GM23338 (cell line): ENCODE data around the gene STEEP1. TPM values are rescaled to one million over a fixed set of nuclear protein-coding genes. Genes with fewer than 3 reads are reported as not detected.

Source experiments
- ATAC-seq: fragments of 200-7000 bp; cut with Tn5 transposase; 3 replicates; pipeline ENCODE4 v1.9.1; 2020
- DNase-seq: peaks from one replicate; pipeline ENCODE4 v3.0.0-alpha.2; 2015; ENCODE audit warnings: low spot score
- H2AFZ ChIP-seq: fragments of 200-600 bp; sonication (generic); 2 replicates; pipeline ENCODE4 v1.8.0; 2016; ENCODE audit warnings: antibody characterized with exemption, mild to moderate bottlenecking, moderate library complexity
- H3F3A ChIP-seq: fragments of 200-600 bp; sonication (generic); replicated peaks from 2 replicates; pipeline ENCODE4 v1.8.0; 2017; ENCODE audit warnings: antibody characterized with exemption, mixed run types, low read depth
- H3K27ac ChIP-seq: fragments of 200-600 bp; sonication (generic); 2 replicates; pipeline ENCODE4 v1.6.1; 2016; ENCODE audit warnings: low read depth
- H3K27me3 ChIP-seq: fragments of 200-600 bp; sonication (generic); 2 replicates; pipeline ENCODE4 v1.8.0; 2016; ENCODE audit warnings: mild to moderate bottlenecking, mixed run types, moderate library complexity; ENCODE audit not compliant: insufficient read depth
- H3K36me3 ChIP-seq: fragments of 200-600 bp; sonication (generic); 2 replicates; pipeline ENCODE4 v1.8.0; 2016; ENCODE audit warnings: mild to moderate bottlenecking; ENCODE audit not compliant: insufficient read depth
- H3K4me1 ChIP-seq: fragments of 200-600 bp; sonication (generic); 2 replicates; pipeline ENCODE4 v1.8.0; 2016; ENCODE audit warnings: mild to moderate bottlenecking, moderate library complexity; ENCODE audit not compliant: insufficient read depth
- H3K4me2 ChIP-seq: fragments of 200-600 bp; sonication (generic); 2 replicates; pipeline ENCODE4 v1.7.1; 2017; ENCODE audit warnings: mixed run types
- H3K4me3 ChIP-seq: fragments of 200-600 bp; sonication (generic); 2 replicates; pipeline ENCODE4 v1.6.1; 2016; ENCODE audit warnings: mixed run types
- H3K79me2 ChIP-seq: fragments of 200-600 bp; sonication (generic); replicated peaks from 2 replicates; pipeline ENCODE4 v1.8.0; 2017; ENCODE audit warnings: mild to moderate bottlenecking; ENCODE audit not compliant: insufficient read depth
- H3K9me2 ChIP-seq: fragments of 200-600 bp; sonication (generic); 2 replicates; pipeline ENCODE4 v1.8.0; 2017; ENCODE audit not compliant: insufficient read depth
- H4K20me1 ChIP-seq: fragments of 200-600 bp; sonication (generic); replicated peaks from 2 replicates; pipeline ENCODE4 v1.8.0; 2017; ENCODE audit warnings: mild to moderate bottlenecking; ENCODE audit not compliant: insufficient read depth
- H3K27ac Mint-ChIP-seq: 2 replicates; pipeline ENCODE4 v1.8.0; 2020; ENCODE audit warnings: inconsistent platforms, mild to moderate bottlenecking, moderate library complexity, mixed read lengths
- H3K27me3 Mint-ChIP-seq: 3 replicates; pipeline ENCODE4 v1.8.0; 2022; ENCODE audit warnings: low read depth, mild to moderate bottlenecking, moderate library complexity, mixed read lengths, inconsistent platforms; ENCODE audit not compliant: insufficient read depth, poor library complexity
- H3K36me3 Mint-ChIP-seq: 3 replicates; pipeline ENCODE4 v1.8.0; 2021; ENCODE audit warnings: low read depth, mild to moderate bottlenecking, inconsistent platforms, moderate library complexity, mixed read lengths
- H3K4me1 Mint-ChIP-seq: 3 replicates; pipeline ENCODE4 v1.8.0; 2020; ENCODE audit warnings: mild to moderate bottlenecking, inconsistent platforms, mixed read lengths
- H3K4me3 Mint-ChIP-seq: 3 replicates; pipeline ENCODE4 v1.8.0; 2021; ENCODE audit warnings: moderate library complexity, mild to moderate bottlenecking, inconsistent platforms, mixed read lengths
- H3K9me3 Mint-ChIP-seq: 3 replicates; pipeline ENCODE4 v1.8.0; 2020; ENCODE audit warnings: moderate library complexity, mild to moderate bottlenecking, inconsistent platforms, mixed read lengths
- CREB1 ChIP-seq: fragments of 250-450 bp; sonication (Bioruptor Pico); IDR thresholded peaks from 2 replicates; pipeline ENCODE4 v1.5.0; 2020; ENCODE audit warnings: low read depth, mild to moderate bottlenecking, moderate library complexity
- EZH2 ChIP-seq: fragments of 200-600 bp; sonication (generic); IDR thresholded peaks from one replicate; pipeline ENCODE4 v1.8.0; 2017; ENCODE audit warnings: antibody characterized with exemption, mild to moderate bottlenecking, low read depth; ENCODE audit not compliant: unreplicated experiment
- JUNB ChIP-seq: IDR thresholded peaks from one replicate; pipeline ENCODE4 v1.6.1; 2016; ENCODE audit warnings: antibody characterized with exemption; ENCODE audit not compliant: unreplicated experiment
- POLR2AphosphoS5 ChIP-seq: IDR thresholded peaks from 2 replicates; pipeline ENCODE4 v1.6.1; 2016; ENCODE audit warnings: antibody characterized with exemption, low read depth
- long read RNA-seq: library from polyadenylated mRNA; unstranded; transcript quantifications from one replicate; pipeline ENCODE4 v2.0.0, GENCODE V29; 2020; ENCODE audit not compliant: unreplicated experiment
- polyA plus RNA-seq: library from polyadenylated mRNA; unstranded; fragments of >200 nt; fragmentation: Nextera tagmentation; extraction: Ambion mirVana; gene quantifications from 2 replicates; pipeline ENCODE4 v1.2.1, GENCODE V29; 2016
- total RNA-seq: library from RNA; depleted of rRNA; stranded (reverse); fragments of >200 nt; shearing (Covaris generic); gene quantifications from 2 replicates; pipeline ENCODE4 v1.2.3, GENCODE V29; 2014; rRNA removed
- TF ChIP-seq, protein P1 (sequence below): fragments of 250-450 bp; sonication (Bioruptor Pico); IDR thresholded peaks from 2 replicates; pipeline ENCODE4 v1.5.0; 2020; ENCODE audit warnings: mild to moderate bottlenecking, moderate library complexity

The STEEP1 gene
- total RNA-seq (42.3 and 44.3 TPM in 2 replicates), polyA plus RNA-seq (15.9 and 16.6 TPM in 2 replicates)
- long read RNA-seq, partial matches to known transcripts = 0 of 2 reads
- long read RNA-seq, other reads (novel, unspliced or antisense) = 0 of 2 reads

DNA sequence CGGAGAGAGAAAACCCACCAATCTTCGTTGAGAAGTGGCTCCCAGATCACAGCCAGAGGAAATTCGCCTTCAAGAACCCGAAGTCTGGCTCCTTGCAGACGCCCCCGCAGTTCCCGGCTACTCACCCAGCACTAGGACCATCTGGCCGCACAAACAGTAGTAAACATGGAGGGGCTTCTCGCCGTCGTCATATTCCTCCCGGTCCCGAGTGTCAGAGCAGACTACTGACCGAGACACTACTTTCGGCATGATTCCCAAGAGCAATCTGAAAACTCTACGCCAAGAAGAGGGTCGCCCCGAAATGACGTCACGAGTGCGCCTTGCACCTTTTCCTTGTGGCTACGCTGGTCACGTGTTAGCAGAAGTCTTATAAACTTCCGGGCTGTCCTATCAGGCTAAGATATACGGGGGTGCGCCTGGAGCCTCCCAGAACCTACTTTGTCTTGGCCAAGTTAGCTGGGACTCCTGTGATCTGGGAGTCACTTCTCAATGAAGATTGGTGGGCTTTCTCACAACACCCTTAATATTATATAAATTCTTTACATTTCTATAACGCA lies at the start of gene STEEP1:
Gene STEEP1, minus strand, starts transcription at position 303 of the 557 bp plus-strand sequence. Its CDS starts 54 bp downstream, at position 249.
- TF ChIP-seq POLR2AphosphoS5 (peak; percentile 62), CREB1 (CRISPR knock-in tag) (peak; percentile 98)
- TF ChIP-seq, protein P1, sequence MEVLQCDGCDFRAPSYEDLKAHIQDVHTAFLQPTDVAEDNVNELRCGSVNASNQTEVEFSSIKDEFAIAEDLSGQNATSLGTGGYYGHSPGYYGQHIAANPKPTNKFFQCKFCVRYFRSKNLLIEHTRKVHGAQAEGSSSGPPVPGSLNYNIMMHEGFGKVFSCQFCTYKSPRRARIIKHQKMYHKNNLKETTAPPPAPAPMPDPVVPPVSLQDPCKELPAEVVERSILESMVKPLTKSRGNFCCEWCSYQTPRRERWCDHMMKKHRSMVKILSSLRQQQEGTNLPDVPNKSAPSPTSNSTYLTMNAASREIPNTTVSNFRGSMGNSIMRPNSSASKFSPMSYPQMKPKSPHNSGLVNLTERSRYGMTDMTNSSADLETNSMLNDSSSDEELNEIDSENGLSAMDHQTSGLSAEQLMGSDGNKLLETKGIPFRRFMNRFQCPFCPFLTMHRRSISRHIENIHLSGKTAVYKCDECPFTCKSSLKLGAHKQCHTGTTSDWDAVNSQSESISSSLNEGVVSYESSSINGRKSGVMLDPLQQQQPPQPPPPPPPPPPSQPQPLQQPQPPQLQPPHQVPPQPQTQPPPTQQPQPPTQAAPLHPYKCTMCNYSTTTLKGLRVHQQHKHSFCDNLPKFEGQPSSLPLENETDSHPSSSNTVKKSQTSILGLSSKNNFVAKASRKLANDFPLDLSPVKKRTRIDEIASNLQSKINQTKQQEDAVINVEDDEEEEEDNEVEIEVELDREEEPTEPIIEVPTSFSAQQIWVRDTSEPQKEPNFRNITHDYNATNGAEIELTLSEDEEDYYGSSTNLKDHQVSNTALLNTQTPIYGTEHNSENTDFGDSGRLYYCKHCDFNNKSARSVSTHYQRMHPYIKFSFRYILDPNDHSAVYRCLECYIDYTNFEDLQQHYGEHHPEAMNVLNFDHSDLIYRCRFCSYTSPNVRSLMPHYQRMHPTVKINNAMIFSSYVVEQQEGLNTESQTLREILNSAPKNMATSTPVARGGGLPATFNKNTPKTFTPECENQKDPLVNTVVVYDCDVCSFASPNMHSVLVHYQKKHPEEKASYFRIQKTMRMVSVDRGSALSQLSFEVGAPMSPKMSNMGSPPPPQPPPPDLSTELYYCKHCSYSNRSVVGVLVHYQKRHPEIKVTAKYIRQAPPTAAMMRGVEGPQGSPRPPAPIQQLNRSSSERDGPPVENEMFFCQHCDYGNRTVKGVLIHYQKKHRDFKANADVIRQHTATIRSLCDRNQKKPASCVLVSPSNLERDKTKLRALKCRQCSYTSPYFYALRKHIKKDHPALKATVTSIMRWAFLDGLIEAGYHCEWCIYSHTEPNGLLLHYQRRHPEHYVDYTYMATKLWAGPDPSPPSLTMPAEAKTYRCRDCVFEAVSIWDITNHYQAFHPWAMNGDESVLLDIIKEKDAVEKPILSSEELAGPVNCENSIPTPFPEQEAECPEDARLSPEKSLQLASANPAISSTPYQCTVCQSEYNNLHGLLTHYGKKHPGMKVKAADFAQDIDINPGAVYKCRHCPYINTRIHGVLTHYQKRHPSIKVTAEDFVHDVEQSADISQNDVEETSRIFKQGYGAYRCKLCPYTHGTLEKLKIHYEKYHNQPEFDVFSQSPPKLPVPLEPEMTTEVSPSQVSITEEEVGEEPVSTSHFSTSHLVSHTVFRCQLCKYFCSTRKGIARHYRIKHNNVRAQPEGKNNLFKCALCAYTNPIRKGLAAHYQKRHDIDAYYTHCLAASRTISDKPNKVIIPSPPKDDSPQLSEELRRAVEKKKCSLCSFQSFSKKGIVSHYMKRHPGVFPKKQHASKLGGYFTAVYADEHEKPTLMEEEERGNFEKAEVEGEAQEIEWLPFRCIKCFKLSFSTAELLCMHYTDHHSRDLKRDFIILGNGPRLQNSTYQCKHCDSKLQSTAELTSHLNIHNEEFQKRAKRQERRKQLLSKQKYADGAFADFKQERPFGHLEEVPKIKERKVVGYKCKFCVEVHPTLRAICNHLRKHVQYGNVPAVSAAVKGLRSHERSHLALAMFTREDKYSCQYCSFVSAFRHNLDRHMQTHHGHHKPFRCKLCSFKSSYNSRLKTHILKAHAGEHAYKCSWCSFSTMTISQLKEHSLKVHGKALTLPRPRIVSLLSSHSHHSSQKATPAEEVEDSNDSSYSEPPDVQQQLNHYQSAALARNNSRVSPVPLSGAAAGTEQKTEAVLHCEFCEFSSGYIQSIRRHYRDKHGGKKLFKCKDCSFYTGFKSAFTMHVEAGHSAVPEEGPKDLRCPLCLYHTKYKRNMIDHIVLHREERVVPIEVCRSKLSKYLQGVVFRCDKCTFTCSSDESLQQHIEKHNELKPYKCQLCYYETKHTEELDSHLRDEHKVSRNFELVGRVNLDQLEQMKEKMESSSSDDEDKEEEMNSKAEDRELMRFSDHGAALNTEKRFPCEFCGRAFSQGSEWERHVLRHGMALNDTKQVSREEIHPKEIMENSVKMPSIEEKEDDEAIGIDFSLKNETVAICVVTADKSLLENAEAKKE (CRISPR knock-in tag) = no peak
- peak within 1 kb of the TSS; percentile 96 for H3K4me3 Mint-ChIP-seq
- Histone ChIP-seq H3F3A (no peaks in the 10 kb centered on the region), H4K20me1 (no peaks in the 10 kb centered on the region), H3K79me2 (peaks cover 13% of the 10 kb centered on the region), H3K4me2 (peak within 1 kb of the TSS; percentile 78), H3K4me1 (no peaks in the 10 kb centered on the region), H3K4me3 (peak within 1 kb of the TSS; percentile 70), H3K9me2 (no peaks in the 10 kb centered on the region), H3K36me3 (no peaks in the 10 kb centered on the region), H3K27ac (peak within 1 kb of the TSS; percentile 83; the same call in 1 of the 2 replicates), H3K27me3 (no peaks in the 10 kb centered on the region), H2AFZ (no peak within 1 kb of the TSS)
- peak within 1 kb of the TSS; percentile 98 for H3K27ac Mint-ChIP-seq
- H3K9me3 Mint-ChIP-seq = no peaks in the 10 kb centered on the region; the same call in 2 of the 3 replicates
- peaks cover 2% of the 10 kb centered on the region for H3K27me3 Mint-ChIP-seq
- peak; percentile 97 for ATAC-seq
- peak; percentile 94 for DNase-seq
- peaks cover 1% of the 10 kb centered on the region; the same call in 2 of the 3 replicates for H3K36me3 Mint-ChIP-seq
- peaks cover 3% of the 10 kb centered on the region; the same call in 1 of the 3 replicates for H3K4me1 Mint-ChIP-seq

DNA sequence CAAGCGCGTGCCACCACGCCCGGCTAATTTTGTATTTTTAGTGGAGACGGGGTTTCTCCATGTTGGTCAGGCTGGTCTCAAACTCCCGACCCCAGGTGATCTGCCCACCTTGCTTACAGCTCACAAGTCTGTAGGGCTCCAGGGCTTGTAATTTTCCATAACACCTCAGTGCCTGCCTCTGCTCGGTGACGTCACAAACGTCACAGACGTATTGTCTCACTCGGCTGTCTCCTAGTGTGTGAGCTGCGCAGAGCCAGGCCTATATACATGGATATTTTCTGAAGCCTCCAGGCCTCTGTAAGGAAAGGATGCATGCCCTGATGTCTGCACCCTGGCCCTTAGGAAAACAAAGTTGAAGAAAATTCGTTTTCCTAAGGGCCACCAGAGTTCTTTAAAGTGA lies 49.6 kb upstream of the STEEP1 start:
- H3K4me2 ChIP-seq = no peak overlapping the region
- H4K20me1 ChIP-seq = no peaks in the 10 kb centered on the region
- H3F3A ChIP-seq = no peaks in the 10 kb centered on the region
- Mint-ChIP-seq H3K4me1 (peaks cover 37% of the 10 kb centered on the region), H3K9me3 (no peaks in the 10 kb centered on the region), H3K27ac (no peak overlapping the region), H3K36me3 (no peaks in the 10 kb centered on the region), H3K27me3 (peaks cover 2% of the 10 kb centered on the region), H3K4me3 (no peak overlapping the region)
- H3K9me2 ChIP-seq = no peaks in the 10 kb centered on the region
- H3K79me2 ChIP-seq = no peaks in the 10 kb centered on the region
- ATAC-seq (no peak), DNase-seq (no peak)
- H3K4me3 ChIP-seq = no peak overlapping the region
- no peaks in the 10 kb centered on the region for H3K27me3 ChIP-seq
- no peak overlapping the region for H3K27ac ChIP-seq
- H3K36me3 ChIP-seq = no peaks in the 10 kb centered on the region
- H2AFZ ChIP-seq = no peak overlapping the region
- no peak for TF ChIP-seq EZH2
- no peak for TF ChIP-seq JUNB
- peaks cover 27% of the 10 kb centered on the region for H3K4me1 ChIP-seq
